ENCODE measurements around the gene TSPAN14. TPM values are rescaled to one million over a fixed set of nuclear protein-coding genes. Genes with fewer than 3 reads are reported as not detected.
"Not testable (repeated sequence)": the region's sequence is repeated elsewhere in the genome, so short reads cannot be mapped to it uniquely, and the experiment has no call there.

The TSPAN14 gene
- total RNA-seq, 4 donors from 2014 or later, result 123 to 163 (median 150) TPM

GRCh38 chr10:80530251-80530650 lies 76.1 kb downstream of the TSPAN14 start:
- DNase-seq (ENCODE audit: low spot score in 2 of 2), result no peak
- no peaks in the 10 kb centered on the region for H3K36me3 ChIP-seq
- no peak overlapping the region for H3K27ac ChIP-seq
- TF ChIP-seq POLR2A (IDR thresholded peaks at IDR 0.05), result no peak
- TF ChIP-seq, protein P1, sequence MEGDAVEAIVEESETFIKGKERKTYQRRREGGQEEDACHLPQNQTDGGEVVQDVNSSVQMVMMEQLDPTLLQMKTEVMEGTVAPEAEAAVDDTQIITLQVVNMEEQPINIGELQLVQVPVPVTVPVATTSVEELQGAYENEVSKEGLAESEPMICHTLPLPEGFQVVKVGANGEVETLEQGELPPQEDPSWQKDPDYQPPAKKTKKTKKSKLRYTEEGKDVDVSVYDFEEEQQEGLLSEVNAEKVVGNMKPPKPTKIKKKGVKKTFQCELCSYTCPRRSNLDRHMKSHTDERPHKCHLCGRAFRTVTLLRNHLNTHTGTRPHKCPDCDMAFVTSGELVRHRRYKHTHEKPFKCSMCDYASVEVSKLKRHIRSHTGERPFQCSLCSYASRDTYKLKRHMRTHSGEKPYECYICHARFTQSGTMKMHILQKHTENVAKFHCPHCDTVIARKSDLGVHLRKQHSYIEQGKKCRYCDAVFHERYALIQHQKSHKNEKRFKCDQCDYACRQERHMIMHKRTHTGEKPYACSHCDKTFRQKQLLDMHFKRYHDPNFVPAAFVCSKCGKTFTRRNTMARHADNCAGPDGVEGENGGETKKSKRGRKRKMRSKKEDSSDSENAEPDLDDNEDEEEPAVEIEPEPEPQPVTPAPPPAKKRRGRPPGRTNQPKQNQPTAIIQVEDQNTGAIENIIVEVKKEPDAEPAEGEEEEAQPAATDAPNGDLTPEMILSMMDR (IDR thresholded peaks at IDR 0.05), result peak in 3 of 5 experiments; percentile 7 to 31 (median 17)
- no peak overlapping the region for H3K4me3 ChIP-seq
- 29% methylated on average over 2 of the region's 2 CpGs; no CpG with 5 or more reads in 1 of the 2 donors for WGBS, 2 donors
- no peaks in the 10 kb centered on the region for H3K27me3 ChIP-seq
- no peaks in the 10 kb centered on the region for H3K9me3 ChIP-seq
- H3K4me1 ChIP-seq, result peaks cover 0 to 6% (median 2%) of the 10 kb centered on the region in 4 donors

DNA sequence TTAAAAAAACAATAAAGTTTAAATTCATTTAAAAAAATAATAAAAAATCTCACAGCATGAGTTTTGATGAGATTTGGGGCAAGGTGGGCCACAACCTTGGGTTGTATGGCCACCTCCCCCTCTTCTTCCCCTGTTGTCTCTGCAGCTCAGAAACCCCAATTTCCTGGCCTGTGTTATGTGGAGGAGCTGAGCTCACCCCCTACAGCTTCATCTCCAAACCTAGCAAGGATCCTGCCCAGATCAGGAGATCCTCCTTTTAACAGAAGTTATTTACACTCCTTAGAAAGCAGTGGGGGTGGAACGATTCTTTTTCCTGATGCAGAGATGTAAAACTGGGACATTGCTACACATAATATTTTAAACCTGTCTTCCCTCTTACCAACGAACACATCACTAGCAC lies 76.7 kb downstream of the TSPAN14 start:
- no peak for DNase-seq (ENCODE audit: low spot score in 2 of 2)
- TF ChIP-seq EP300 (IDR thresholded peaks at IDR 0.05) (no peak), POLR2A (IDR thresholded peaks at IDR 0.05) (no peak)
- TF ChIP-seq, protein P1 (IDR thresholded peaks at IDR 0.05), result no peak
- Histone ChIP-seq H3K4me1 (peaks cover 0 to 6% (median 2%) of the 10 kb centered on the region in 4 donors), H3K9me3 (no peaks in the 10 kb centered on the region), H3K27ac (no peak overlapping the region), H3K4me3 (no peak overlapping the region), H3K36me3 (no peaks in the 10 kb centered on the region), H3K27me3 (no peaks in the 10 kb centered on the region)
- 48 to 57% methylated on average over 2 of the region's 2 CpGs for WGBS, 2 donors

DNA sequence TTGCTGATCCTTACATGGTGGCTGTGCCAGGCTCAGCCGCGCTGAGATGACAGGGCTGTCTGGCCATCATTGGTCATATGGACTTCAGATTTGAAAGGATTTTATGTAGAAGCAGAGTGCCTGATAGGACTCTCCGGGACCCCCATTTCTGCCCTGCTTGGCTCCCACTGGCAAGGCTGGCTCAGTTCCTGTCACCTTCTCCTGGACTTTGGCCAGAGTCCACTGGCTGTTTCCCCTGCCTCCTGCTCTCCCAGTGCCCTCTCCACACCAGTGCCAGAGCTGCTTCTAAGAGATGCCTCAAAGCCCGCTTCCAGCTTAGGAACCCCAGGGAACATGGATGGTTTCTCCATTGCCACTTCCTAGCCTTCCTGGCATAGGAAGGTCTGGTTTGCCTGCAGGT lies 78.5 kb downstream of the TSPAN14 start:
- no peak for DNase-seq (ENCODE audit: low spot score in 2 of 2)
- Histone ChIP-seq H3K27ac (no peak overlapping the region), H3K36me3 (no peaks in the 10 kb centered on the region), H3K4me1 (peaks cover 0 to 6% (median 2%) of the 10 kb centered on the region in 4 donors), H3K4me3 (no peak overlapping the region), H3K27me3 (no peaks in the 10 kb centered on the region), H3K9me3 (no peaks in the 10 kb centered on the region)
- TF ChIP-seq, protein P1 (IDR thresholded peaks at IDR 0.05), result no peak
- TF ChIP-seq POLR2A (IDR thresholded peaks at IDR 0.05), result no peak
- no peak for TF ChIP-seq EP300 (IDR thresholded peaks at IDR 0.05)
- 94 to 95% methylated on average over 3 to 4 of the region's 4 CpGs for WGBS, 2 donors

- not testable (repeated sequence) for H3K4me3 ChIP-seq; DNase-seq (ENCODE audit: low spot score in 2 of 2); H3K27ac ChIP-seq; H3K36me3 ChIP-seq; H3K27me3 ChIP-seq; H3K4me1 ChIP-seq; H3K9me3 ChIP-seq
- 93 to 100% methylated on average over 3 to 8 of the region's 25 CpGs for WGBS, 2 donors
These were observed 79.9 kb downstream of the TSPAN14 start for GRCh38 chr10:80534059-80534458.

DNA sequence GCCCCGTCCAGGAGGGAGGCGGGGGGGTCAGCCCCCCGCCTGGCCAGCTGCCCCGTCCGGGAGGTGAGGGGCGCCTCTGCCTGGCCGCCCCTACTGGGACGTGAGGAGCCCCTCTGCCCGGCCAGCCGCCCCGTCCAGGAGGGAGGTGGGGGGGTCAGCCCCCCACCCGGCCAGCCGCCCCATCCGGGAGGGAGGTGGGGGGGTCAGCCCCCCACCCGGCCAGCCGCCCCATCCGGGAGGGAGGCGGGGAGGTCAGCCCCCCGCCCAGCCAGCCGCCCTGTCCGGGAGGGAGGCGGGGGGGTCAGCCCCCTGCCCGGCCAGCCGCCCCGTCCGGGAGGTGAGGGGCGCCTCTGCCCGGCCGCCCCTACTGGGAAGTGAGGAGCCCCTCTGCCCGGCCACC lies 80.5 kb downstream of the TSPAN14 start:
- DNase-seq (ENCODE audit: low spot score in 2 of 2); H3K4me1 ChIP-seq; H3K4me3 ChIP-seq; H3K27ac ChIP-seq; H3K27me3 ChIP-seq; H3K36me3 ChIP-seq; H3K9me3 ChIP-seq: not testable (repeated sequence)
- WGBS, 2 donors, result no CpG with 5 or more reads among the region's 30 CpGs

GRCh38 chr10:80535671-80536360 lies 81.7 kb downstream of the TSPAN14 start:
- peak overlapping the region in 2 of 4 donors; percentile 65 to 82 for H3K27ac ChIP-seq
- H3K27me3 ChIP-seq, result no peaks in the 10 kb centered on the region
- TF ChIP-seq, protein P1 (IDR thresholded peaks at IDR 0.05), result peak; percentile 56 to 78 (median 71)
- no peak for TF ChIP-seq POLR2A (IDR thresholded peaks at IDR 0.05)
- TF ChIP-seq EP300 (IDR thresholded peaks at IDR 0.05), result no peak
- peak overlapping the region; percentile 21 to 54 (median 42) for H3K4me3 ChIP-seq
- H3K4me1 ChIP-seq, result peaks cover 0 to under 1% (median 0%) of the 10 kb centered on the region in 4 donors
- peak; percentile 57 to 59 for DNase-seq (ENCODE audit: low spot score in 2 of 2)
- no peaks in the 10 kb centered on the region for H3K36me3 ChIP-seq
- H3K9me3 ChIP-seq, result no peaks in the 10 kb centered on the region
- 29 to 54% methylated on average over 26 to 34 of the region's 50 CpGs for WGBS, 2 donors
